ENCODE data around the gene MKNK1.
A peak's percentile ranks its signal among the peaks of the same experiment; 100 is the strongest.

MKNK1 gene

DNA sequence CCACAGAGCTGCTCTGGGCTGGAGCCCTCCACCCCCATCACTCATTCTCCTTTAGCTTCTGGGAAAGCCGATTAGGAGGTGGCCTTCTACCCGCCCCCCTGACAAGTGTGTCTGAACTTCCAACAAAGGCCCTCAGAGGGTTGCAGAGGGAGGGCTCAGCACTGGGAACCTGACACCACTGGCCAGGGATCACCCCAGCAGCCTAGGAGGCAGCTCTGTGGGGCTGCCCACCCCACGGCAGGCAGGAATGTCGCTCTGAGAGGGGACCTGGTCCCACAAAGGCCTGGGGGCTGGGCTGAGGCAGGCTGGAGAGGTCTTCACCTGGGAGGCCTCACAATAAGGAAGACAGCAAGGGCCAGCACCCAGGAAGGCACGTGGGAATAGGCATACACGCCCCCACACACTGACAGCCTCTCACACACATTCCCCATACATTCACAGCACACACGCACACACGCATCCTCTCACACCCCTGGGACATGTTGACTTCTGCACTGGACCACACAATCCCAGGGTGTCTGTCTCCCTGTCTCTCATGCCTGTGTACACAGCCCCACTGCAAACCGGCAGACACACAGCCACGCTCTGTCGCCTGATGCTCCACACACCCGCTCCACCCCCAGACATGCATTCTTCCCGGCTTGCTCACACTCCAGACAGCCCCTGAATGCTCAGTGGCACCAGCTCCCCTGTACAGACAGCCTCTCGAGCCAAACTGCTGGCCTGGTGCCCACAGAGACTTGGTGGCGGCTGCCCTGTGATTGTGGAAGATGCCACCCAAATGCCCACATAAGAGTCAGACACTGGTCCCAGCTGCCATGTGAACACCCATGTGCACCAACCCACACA is 83.8 kb downstream of the MKNK1 start:
- DNase-seq = peak; percentile 97

DNA sequence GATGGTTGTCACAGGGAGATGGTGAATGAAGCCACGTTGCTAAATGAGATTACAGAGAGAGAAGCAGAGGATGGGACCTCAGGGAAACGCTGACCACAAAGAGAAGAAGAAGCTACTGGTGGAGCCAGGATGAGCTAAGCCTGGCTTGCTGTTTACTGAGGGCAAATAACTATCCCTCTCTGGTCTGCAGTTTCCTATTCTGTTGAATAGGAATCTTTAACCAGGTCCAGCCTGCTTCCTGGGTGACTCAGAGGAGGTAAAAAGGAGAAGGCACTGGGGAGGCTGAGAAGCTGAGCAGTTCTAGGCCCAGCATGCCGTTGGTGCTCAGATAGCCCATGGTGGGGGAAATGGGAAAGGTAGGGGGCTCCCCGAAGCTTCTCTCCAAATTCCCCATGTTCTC is 84.9 kb downstream of the MKNK1 start:
- DNase-seq = no peak

DNA sequence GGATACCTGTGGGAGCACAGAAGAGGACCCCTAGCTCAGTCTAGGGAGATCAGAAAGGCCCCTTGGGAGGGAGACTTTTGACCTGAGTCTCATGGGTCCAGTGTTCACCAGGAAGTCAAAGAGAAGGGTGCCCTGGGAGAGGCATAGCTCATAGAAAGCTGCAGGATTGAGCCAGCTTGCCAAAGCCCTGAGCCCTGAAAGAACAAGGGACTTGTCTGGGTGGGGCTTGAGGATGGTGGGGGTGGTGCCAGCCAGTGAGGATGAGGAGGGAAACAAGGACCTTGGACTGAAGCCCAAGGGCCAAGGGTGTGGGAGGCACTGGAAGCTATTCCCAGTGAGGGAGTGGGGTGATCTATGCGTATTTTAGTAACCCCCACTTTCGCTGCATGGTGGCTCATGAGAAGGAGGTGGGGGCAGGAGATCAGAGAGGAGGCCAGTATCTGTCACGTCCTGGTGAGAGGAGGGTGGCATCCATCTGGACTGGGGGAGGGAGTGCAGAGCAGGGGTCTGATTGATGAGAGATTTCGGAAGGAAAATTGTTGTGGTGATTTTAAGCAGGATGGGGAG is 86.1 kb downstream of the MKNK1 start:
- peak; percentile 51 for DNase-seq

DNA sequence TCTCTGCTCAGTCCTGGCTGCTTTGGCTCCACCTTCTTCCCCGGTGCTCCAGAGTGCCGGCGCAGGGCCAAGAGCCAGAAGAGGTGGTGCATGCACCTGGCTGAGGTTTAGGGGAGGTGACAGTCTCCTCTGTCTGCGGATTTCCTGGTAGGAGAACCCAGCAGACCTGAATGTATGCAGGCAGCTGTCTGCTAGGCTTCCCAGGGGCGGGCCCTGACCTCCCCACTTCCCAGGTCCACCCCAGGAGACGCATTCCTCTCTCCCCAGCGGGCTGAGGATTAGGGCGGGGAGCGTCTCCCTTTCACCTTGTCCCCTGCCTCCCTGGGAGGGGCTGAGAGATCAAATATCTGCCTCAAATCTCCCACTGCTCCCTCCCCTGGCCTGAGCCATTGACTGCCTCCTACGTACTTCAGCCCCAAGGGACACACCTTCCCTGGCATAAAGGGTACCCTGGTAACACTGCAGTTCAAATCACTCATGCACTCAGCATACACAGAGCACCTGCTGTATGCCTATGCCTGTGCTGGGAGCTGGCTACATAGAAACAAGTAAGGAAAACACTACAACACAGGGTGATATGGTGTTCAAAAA is 87.0 kb downstream of the MKNK1 start:
- DNase-seq = peak; percentile 87

DNA sequence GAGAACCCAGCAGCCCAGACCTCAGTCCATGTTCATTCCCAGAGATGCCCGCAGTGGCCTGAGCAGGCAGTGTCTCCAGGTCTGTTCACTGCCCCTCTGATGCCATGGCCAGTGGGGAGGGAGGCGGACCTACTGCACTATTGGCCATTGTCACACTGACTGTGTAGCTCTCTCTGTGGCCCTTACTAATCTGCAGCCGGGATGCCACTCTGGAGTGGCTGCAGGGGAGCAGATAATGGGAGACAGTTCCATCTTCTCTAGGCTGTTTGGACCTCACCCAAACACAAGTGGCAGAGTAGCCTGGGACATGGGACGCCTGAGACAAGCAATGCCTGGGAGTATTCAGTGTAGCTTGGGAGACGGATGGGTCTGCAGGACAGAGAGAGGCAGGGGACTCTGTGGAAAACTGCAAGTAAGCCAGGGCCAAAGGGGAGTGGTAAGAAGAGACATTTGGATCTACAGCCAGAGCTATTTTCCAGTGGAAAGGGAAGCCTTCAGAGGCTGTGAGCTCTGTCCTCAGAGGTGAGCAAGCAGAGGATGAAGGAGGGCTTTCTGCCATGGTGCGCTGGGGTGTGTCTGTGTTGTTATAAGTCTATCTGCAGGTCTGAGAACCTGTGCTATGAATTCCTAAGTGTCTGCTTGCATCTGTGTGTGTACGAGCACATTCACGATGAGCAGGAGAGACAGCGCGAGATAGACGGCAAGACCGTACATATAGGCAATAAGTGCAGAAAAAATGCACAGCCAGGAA is 87.7 kb downstream of the MKNK1 start:
- DNase-seq = no peak

DNA sequence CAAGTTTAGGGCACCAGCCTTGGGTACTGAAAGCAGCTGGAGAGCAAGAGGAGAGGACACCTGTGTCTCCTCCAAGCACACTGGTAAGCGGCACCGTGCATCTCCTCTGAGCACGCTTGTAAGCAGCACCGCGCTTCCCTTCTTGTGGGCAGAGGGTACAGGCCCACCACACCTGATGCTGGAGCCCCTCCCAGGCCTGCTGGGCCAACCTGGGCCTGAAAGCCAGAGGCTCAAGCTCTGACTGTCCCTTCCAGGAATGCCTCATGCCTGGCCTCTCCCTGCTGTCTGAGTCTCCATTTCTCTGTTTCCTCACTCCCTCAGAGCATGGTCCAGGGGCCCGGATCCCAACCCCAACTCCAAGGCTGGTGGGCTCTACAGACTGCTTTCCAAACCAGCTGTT is 88.5 kb downstream of the MKNK1 start:
- no peak for DNase-seq

DNA sequence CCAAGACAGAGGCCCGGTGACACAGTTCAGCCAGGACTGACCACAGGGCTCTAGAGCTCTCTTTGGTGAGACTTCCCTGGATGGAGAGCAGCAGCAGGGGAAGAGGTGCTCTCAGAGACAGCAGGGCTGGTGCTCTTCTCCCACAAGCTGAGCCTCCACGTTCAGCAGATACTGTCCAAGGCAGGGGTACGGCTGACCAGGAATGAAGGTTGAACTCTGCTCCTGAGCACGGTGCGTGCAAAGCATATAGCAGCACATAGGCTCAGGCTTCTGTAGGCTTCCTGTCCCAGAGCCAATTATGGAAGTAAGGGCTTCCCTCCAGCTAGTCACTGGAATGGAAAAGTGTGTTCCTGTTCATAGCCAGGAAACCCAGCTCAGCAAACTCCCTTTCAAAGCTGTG is 90.5 kb downstream of the MKNK1 start:
- DNase-seq = no peak

DNA sequence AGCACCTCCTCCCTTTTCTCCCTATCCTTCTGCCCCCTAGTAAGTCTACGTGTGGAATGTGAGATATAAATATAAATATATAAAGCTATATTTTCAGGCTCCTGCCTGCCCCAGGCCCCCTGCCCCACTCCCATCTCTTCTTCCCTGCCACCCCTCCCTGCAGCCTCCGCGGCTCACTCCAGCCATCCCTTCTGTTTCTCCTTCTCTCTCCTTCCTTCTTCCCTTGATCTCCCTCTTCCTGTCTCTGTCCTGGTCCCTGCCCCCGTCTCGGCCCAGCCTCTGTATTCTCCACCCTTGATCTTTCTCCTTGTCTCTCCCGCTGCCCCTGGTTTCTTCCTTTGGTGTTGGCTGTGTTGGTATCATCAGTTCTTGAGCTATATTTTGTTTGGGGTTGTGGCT is 91.3 kb downstream of the MKNK1 start:
- no peak for DNase-seq

DNA sequence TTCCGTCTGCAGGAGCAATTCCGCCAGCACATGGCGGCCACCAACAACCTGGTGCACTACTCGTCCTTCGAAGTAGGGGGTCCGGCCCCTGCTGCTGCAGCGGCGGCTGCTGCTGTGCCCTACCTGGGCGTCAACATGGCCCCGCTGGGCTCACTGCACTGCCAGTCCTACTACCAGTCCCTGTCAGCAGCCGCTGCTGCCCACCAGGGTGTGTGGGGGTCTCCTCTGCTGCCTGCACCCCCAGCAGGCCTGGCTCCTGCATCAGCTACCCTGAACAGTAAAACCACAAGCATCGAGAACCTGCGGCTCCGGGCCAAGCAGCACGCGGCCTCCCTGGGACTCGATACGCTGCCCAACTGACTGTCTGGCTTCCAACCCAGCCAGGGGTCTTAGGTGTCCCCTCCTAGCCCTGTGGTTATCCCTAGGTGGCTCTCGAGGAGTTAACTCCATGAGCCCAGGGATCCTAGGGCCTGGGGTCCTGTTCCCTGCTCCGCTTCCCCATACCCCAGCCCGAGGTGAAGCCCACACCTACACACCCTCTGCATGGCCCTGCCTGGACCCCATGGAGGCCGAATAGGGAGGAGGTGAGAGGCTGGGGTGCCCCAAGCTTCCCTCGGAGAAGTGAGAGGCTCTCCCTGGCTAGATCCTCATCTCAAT is 91.8 kb downstream of the MKNK1 start:
- no peak for DNase-seq

DNA sequence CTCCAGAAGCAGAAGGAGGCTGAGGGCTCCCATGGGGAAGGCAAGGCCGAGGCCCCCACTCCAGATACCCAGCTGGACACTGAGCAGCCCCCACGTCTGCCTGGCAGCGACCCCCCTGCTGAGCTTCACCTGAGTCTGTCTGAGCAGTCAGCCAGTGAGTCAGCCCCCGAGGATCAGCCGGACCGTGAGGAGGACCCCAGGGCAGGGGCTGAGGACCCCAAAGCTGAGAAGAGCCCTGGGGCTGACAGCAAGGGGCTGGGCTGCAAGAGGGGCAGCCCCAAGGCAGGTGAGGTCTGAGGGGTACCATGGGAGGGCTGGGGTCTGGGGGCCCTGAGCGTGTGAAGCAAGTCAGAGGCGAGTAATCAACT is 93.1 kb downstream of the MKNK1 start:
- DNase-seq = no peak

DNA sequence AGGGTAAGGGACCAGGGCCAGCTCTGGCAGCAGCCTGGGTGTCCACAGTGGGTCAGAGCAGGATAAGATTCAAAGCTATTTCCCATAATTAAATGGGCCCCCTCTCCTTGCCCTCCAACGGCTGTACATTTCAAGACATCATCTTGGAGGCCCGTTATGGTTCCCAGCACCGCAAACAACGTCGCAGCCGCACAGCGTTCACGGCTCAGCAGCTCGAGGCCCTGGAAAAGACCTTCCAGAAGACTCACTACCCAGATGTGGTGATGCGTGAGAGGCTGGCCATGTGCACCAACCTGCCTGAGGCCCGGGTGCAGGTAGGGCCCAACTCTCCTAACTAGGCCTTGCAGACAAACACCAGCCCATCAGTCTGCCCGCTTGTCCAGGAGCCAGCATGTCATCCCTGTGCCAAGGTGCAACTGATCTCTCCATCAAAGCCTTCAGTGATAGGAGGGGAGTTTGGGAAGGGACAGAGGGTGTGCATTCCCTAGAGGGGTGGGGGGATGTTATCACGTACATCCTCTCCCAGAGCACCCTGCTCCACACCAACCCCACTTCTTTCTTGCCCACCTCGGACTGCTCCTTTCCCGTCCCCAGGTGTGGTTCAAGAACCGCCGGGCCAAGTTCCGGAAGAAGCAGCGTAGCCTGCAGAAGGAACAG is 93.6 kb downstream of the MKNK1 start:
- no peak for DNase-seq

DNA sequence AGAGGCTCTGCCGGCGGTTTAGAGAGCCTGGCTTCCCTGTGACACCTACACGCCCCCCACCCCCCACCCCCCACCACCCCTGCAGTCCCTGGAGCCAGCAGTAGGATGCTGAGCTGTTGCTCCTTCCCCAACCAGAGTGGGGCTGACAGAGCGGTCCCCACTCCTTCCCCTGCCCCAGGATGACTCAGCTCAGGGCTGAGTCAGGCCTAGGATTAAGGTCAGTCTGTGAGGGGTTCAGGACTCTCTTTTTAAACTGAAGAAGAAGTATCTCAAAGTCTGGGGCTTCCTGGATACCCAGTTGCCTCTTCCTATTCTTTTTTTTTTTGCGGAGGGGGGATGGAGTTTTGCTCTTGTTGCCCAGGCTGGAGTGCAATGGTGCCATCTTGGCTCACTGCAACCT is 95.3 kb downstream of the MKNK1 start:
- DNase-seq = no peak

Data from NCI-H82 (cell line).